Right lung (tissue), 5 donors: ENCODE data around the gene TAF7. TPM values are rescaled to one million over a fixed set of nuclear protein-coding genes. Genes with fewer than 3 reads are reported as not detected.
"Not testable (repeated sequence)": the region's sequence is repeated elsewhere in the genome, so short reads cannot be mapped to it uniquely, and the experiment has no call there.

Experiments
- DNase-seq, 2 donors: peaks; one replicate each; pipeline ENCODE4 v3.0.0-alpha.2; 2013
- polyA plus RNA-seq, 5 donors: library from polyadenylated mRNA; unstranded; fragments of 120-200 nt; gene quantifications; one replicate each; pipeline versions ENCODE4 v1.2.1 to v1.2.3, GENCODE V29; 2013; ENCODE audit warnings: inconsistent platforms in 1 of 5, low replicate concordance in 1 of 5; ENCODE audit not compliant: insufficient read length in 5 of 5, insufficient read depth in 1 of 5

Gene TAF7
- polyA plus RNA-seq, 5 donors, result 124 to 151 (median 140) TPM

DNA sequence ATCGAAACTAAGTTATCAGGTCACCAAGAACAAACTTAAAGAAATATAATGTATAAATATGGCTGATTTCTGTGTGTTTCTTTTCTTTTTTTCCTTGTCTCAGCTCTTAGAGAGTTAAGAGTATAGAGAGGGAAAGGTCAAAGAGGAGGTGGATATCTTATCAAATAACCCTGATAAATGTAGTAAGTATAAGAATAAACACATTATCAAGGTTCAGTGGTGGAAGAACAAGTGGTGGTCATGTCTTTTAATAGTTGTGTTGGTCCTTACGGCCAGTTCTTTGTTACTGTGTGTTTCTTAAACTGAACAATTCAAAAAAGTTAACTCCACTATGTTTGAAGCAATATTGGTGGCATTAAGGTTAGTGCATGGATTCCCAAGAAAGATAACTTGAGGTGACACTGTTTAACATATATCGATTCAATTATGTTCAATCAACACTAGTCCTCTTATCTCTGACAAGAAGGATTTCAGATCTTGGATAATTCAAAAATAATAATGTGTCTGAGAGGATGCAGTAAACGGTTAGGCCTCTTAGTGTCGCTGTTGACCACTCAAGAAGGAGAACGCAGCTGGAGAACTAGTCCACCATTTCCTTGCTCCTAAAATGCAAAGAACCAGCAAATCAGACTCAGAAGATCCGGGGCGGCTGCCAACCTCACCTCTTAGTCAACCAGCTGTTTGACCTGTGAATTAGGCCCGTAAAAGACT is 22.8 kb upstream of the TAF7 start, which contains the start of gene PCDHGA3:
TSS of gene PCDHGA3 (plus strand) at position 588 of the 711 bp plus-strand sequence. CDS start 205 bp downstream, outside the sequence.
- no peak for DNase-seq

DNA sequence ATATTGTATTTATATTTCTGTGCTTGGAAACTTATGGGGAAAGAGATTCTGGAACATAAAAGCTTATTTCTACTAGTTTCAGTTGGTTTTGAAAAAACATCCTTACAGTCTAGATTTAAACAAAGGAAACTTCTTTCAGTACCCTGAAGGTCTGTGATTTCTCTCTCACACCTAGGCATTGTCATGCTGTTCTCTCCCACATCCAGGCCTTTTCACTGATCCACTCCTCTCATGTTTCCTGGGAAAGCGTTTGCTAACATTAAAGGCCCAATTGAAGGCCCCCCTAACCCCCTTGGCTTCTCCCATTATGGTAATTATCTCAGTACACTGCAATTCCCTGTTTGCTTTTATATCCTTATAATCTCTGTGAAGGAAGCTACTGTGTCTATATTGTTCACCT is 22.2 kb upstream of the TAF7 start:
- DNase-seq, result no peak

DNA sequence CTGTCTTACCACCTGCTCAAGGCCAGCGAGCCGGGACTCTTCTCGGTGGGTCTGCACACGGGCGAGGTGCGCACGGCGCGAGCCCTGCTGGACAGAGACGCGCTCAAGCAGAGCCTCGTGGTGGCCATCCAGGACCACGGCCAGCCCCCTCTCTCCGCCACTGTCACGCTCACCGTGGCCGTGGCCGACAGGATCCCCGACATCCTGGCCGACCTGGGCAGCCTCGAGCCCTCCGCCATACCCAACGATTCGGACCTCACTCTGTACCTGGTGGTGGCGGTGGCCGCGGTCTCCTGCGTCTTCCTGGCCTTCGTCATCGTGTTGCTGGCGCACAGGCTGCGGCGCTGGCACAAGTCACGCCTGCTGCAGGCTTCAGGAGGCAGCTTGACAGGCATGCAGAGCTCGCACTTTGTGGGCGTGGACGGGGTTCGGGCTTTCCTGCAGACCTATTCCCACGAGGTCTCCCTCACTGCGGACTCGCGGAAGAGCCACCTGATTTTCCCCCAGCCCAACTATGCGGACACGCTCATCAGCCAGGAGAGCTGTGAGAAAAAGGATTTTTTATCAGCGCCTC is 20.3 kb upstream of the TAF7 start:
- DNase-seq, result not testable (repeated sequence)

DNA sequence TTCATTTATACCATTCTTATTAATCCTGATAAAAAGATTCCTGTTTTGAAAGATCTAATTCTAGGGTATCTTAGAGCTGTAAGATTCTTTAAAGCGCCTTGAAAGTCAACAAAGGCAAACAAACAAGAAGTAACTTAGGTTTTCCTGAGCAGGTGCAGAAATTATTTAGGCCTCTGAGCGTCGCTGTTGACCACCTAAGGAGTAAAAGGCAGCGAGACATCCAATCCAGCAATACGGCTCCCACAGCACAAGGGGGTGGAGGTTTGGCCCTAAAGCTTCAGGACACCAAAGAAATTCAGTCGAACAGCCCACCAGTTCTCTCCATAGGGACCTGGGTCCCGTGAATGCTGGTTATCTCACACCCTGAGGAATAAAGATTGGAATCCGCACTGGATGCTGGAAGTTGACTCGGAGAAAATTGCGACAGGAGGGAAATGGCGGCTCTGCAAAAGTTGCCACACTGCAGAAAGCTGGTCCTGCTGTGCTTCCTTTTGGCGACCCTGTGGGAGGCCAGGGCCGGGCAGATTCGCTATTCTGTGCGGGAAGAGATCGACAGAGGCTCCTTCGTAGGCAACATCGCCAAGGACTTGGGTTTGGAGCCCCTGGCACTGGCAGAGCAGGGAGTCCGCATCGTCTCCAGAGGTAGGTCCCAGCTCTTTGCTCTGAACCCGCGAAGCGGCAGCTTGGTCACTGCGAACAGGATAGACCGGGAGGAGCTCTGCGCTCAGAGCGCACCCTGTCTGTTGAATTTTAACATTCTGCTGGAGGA is 18.1 kb upstream of the TAF7 start, which contains the start of gene PCDHGA2:
TSS of gene PCDHGA2 (plus strand) at position 223 of the 769 bp plus-strand sequence.
- DNase-seq, result peak in 1 of 2 donors; percentile 23

DNA sequence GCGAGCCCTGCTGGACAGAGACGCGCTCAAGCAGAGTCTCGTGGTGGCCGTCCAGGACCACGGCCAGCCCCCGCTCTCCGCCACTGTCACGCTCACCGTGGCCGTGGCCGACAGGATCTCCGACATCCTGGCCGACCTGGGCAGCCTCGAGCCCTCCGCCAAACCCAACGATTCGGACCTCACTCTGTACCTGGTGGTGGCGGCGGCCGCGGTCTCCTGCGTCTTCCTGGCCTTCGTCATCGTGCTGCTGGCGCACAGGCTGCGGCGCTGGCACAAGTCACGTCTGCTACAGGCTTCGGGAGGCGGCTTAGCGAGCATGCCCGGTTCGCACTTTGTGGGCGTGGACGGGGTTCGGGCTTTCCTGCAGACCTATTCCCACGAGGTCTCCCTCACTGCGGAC is 12.0 kb upstream of the TAF7 start:
- DNase-seq, result not testable (repeated sequence)

DNA sequence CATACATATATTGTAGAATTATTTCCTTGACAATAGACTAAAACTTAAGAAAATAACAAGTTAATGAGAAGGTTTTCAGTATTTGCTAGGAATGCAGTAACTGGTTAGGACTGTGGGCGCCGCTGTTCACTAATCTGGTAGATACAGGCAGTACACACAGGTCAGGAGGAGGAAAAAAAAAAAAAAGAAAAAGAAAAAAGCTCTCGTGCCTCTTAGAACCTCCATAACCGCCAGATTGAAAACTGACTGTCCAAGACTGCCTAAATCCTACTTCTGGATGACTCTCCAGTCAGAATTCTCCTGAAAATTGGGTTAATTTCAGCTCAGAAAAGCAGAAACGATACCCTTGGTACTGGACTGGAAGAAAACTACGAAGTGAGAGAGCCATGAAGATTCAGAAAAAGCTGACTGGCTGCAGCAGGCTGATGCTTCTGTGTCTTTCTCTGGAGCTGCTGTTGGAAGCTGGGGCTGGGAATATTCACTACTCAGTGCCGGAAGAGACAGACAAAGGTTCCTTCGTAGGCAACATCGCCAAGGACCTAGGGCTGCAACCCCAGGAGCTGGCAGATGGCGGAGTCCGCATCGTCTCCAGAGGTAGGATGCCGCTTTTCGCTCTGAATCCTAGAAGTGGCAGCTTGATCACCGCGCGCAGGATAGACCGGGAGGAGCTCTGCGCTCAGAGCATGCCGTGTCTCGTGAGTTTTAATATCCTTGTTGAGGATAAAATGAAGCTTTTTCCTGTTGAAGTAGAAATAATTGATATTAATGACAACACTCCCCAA is 9.9 kb upstream of the TAF7 start, which contains the start of gene PCDHGA1:
TSS of gene PCDHGA1 (plus strand) at position 216 of the 782 bp plus-strand sequence.
- no peak for DNase-seq

DNA sequence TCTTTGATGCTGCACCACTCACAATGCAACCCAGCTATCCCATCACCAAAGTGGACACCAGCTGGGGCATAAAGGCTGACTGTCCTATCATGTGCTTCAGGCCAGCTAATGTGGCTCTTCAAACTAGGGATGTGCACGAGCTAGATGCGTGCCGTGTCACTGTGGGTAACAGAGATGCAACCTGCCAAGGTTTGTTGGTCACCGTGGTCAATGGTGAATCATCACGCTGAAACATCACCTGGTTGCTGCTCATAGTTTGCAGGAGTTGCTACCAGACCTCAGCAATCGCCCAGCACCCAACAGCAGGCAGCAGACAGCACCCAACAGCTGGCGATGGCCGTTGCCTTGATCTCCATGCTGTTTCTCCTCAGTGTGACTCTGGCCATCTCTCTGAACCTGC is 7.6 kb upstream of the TAF7 start:
- DNase-seq, result no peak

DNA sequence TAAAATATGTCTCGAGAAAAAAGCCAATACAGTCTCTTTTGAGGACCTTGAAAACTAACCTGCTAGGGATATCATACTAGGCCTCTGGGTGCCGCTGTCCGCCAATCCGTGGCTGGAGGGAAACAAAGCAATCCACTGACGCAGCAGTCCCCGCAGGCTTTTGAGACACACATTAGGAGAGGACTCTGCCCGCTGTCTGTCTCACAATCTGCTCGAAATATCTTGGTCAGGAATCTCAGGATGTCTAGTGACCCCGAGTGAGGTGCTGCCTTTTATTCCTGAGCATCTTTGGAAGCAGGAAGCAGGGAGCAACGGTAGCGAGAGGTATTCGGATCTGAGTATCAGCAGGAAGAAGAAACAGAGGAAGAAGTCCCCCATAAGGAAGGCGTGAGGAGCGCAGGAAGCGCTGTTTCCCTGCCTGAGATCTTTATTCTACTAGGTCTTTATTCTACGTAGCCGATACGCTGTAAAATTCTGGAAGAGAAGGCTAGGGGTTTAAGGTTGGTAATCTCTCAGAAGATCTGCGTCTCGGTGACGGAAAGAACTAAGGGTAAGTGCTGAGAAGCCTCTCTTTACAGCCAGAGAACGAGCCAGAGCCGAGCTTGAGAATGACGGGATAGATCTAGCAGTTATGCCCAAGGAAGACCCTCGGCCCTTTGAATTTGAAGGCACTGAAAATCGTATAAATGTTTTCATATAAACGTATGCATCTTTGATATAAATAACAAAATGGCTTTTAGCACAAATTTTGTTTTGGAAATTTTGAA is 5.7 kb upstream of the TAF7 start:
- DNase-seq, result peak in 1 of 2 donors; percentile 23

DNA sequence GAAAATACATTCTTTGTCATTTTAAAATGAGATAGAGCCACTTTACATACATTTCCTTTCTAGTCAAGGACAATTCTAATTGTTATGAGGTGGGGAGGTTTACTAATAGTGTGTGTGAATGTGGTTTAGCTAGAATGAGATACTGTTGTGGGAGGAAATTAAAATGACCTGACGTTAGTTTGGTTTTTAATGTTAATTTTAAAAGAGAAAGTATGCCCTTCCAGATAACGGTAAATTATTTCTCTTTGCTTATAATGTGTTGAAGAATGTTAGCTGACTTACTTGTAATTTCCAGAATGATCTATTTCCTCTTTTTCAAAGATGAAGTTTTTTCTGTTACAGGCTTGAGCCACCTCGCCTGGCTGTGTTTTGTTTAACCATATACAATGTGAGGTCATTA is 1.7 kb upstream of the TAF7 start:
- no peak for DNase-seq

DNA sequence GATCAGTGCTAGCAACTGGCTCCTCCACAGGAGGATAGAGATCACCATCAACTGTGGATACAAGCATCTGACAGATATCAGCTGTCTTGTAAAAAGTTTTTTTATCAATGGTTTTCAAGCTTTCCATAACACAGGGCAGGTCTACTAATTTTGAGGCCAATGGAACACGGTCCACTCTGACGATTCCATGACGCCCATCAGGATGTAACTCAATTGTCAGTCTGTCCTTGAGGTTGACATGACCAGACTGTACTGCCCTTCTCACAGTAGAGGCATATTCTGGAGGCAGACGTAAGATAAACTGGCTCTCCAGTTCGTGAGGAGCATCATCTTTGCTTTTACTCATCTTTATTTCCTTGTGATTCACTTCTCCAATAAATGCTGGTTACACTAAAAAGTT is 885 bp downstream of the TAF7 start:
- no peak for DNase-seq

DNA sequence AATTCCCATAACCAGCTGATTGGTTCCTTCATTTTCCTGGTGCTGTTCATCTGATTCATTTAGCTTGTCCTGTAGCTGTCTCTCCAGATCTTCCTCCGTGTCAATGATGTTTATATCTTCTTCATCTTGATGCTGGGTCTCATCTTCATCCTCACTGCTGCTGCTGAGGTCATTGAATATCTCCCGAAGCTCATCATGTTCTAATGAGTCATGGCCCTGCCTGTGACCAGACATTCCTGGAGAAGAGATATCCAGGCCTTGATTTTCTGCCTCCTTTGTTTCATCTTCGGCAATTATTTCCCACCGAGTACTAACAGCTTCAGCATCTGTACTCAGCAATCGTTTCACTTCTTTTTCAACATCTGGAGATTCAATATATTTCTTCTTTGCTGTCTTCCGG is 1.4 kb downstream of the TAF7 start:
- no peak for DNase-seq

DNA sequence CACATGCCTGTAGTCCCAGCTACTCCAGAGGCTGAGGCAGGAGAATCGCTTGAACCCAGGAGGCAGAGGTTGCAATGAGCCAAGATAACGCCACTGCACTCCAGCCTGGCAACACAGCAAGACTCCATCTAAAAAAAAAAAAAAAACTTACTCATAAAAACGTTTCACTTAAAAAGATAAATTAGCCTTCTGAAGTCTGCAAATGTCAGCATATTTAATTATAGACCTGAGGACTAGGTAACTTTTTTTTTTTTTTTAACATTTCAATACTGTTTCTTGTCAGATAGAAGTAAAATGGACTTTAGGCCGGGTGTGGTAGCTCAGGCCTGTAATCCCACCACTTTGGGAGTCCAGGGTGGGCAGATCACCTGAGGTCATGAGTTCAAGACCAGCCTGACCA is 3.6 kb downstream of the TAF7 start:
- not testable (repeated sequence) for DNase-seq

DNA sequence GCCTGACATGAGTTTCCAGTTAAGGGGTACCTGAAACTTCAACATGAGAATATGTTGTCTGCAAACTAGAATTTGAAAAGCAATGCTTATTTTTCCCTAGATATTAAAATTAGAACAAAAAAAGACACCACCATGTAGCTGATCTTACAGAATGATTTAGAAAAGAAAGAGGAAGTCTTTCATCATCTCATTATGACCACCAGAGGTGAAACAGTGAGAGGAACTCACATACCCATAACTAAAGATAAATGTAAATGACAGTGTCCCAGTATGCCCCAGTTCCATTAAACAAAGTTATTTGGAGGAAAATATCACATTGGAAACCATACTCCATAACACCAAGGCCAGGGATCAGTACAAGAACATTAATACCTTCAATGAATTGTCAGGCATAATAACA is 6.9 kb downstream of the TAF7 start:
- DNase-seq, result no peak

DNA sequence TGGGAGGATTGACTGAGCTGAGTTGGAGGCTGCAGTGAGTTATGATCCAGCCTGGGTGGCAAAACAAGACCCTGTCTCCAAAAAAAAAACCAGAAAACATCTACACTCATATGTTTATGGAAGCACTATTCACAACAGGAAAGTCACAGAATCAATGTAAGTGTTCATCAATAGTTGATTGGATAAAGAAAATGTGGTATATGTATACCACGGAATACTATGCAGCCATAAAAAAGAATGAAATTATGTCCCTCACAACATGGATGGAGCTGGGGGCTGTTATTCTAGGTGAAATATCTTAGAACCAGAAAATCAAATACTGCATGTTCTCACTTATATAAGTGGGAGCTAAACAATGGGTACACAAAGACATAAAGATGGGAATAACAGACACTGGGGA is 14.0 kb downstream of the TAF7 start:
- DNase-seq, result no peak

DNA sequence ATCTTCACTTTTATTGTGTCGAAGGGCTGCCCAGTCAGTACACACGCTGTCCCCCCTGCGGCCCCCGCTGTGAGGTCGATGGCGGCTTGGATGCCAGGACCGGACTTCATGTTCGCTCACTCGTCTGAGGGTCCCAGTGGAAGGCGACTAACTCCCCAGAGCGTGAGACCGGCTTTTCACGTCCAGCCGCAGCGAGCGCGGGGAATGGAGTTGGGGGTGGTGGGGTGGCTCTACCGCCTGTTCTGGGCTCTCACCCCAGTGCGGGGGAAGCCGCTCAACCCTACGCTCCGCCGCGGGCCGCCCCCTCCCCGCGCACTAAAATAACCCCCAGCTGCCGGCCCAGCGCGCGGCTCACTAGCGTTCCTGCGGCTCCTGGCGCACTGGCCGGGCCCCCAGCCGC is 16.8 kb downstream of the TAF7 start, which contains the start of gene SLC25A2:
TSS of gene SLC25A2 (minus strand) at position 294 of the 400 bp plus-strand sequence. CDS start at position 110, 184 bp downstream.
- no peak for DNase-seq

DNA sequence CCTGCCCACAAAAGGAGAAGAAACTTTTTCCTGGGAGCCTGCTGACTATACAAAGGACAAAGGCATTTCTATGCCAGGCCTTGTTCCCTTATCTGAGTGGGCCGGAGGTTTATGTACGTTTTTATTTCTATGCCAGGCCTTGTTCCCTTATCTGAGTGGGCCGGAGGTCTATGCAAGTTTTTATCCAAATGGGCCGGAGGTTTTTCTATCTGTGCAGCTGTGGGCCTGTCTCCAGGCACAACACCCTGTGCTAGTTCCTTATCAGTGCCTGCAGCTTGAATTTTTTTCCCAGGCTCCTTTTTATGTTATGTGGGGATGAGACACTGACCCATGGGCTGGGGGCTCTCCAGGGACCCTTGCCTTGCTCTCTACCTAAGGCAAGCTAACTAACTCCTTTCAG is 22.2 kb downstream of the TAF7 start:
- no peak for DNase-seq

DNA sequence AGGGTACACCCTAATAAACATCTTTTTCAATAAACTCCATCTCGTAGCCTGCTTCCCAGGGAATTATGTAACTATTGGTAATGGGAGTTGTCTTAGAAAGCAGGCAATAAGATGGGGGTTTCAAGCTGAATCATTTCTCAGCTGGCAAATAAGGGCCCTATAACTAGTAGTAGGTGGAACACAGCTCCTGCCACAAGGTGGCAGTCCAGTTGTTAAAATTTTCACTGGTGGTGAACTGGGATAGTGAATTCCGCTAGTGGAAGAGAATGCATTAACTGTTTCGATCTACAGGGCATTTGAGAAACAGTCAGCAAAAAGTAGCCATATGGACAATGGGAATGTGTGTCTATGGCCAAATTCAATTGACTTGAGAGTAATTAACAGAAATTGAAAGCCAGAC is 47.7 kb downstream of the TAF7 start:
- DNase-seq, result no peak

DNA sequence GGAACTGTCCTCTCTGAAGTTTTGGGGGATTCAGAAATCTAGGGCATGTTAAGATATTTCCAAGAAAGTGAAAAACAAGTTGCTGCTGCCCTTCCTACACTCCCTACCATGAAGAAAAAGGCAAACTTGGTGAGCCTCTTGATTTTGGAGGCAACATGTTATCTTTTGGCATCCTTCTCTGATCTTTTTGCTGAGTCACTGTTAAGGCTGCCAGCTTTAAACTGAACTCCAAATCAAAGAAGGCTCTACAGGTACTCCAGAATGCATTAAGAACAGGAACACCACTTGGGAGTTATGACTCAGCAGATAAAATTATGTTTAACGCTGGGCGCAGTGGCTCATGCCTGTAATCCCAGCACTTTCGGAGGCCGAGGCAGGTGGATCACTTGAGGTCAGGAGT is 51.4 kb downstream of the TAF7 start:
- no peak for DNase-seq
